ENCODE measurements around the gene MAP2K1. TPM values are rescaled to one million over a fixed set of nuclear protein-coding genes. Genes with fewer than 3 reads are reported as not detected.

Gene MAP2K1
- total and polyA plus RNA-seq, 9 of the 15 experiments (the other 6 are each of a cell fraction or from before 2014, with no cell fraction given): 7.5 to 58.3 (median 30.0) TPM

DNA sequence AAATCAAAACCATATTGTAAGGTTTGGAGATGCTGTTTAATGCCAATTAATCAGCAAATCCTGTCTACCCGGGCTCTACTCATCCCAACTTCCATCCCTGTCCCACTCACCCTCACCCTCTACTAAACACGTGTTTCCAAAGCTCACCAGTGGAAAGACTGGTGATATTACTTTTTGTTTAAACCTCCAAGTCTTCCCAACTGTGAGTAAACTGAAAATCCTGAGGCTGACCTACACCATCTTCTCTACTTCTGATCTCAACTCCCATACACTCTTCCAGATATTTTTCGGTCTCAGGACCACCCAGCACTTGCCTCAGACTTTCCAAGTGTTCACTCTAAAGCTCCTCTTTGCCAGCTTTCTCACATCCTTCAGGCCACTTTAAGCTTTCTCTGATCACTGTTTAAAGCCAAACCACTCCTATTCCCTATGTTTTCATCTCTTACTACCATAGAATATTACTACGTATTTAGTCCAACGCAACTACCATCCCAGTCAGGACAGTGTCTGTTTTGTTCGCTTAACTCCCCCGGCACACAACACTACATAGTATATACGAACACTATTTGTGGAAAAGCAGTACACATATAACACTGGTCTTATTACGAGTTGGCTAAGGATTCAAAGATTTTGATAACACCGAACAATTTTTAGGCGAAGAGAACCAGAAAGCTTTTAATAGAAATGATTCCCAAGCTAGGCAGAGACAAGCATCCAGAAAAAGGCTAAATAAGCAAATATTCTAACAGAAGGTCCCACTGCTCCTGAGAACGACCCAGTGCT lies 117.3 kb downstream of the MAP2K1 start:
- FAIRE-seq: no peak
- TF ChIP-seq CHD1 (IDR thresholded peaks at IDR 0.05; ENCODE audit: low read length) (peak; percentile 61), MXI1 (IDR thresholded peaks at IDR 0.05; ENCODE audit: low read depth, low read length) (peak; percentile 17; the same call in 1 of the 2 replicates), LARP7 (IDR thresholded peaks at IDR 0.05) (peak; percentile 68; the same call in 1 of the 2 replicates), ZNF232 (CRISPR knock-in tag; IDR thresholded peaks at IDR 0.05) (0 out of 2 replicates have a peak, but pooled peaks have one; percentile 37), RFX7 (CRISPR knock-in tag; IDR thresholded peaks at IDR 0.05) (0 out of 2 replicates have a peak, but pooled peaks have one; percentile 35), HDAC1 (IDR thresholded peaks at IDR 0.05) (peak in 1 of 2 experiments; percentile 51; a peak in 1 of 4 replicates), MAFF (IDR thresholded peaks at IDR 0.05; ENCODE audit: low read length) (peak; percentile 47), LCOR (CRISPR knock-in tag; IDR thresholded peaks at IDR 0.05) (peak; percentile 12; the same call in 1 of the 2 replicates), FOXP1 (CRISPR knock-in tag; IDR thresholded peaks at IDR 0.05) (no peak), IFI16 (CRISPR knock-in tag; IDR thresholded peaks at IDR 0.05) (no peak), ARID2 (IDR thresholded peaks at IDR 0.05) (peak; percentile 13; the same call in 1 of the 2 replicates), MAZ (CRISPR knock-in tag; conservative IDR thresholded peaks at IDR 0.05 in 1 of 2, IDR thresholded peaks at IDR 0.05 in 1 of 2) (0 out of 4 replicates have a peak, but pooled peaks of 1 of the 2 experiments have one; percentile 11), PTBP1 (IDR thresholded peaks at IDR 0.05; ENCODE audit: low read depth, low read length) (0 out of 2 replicates have a peak, but pooled peaks have one; percentile 4), SIN3A (IDR thresholded peaks at IDR 0.05; ENCODE audit: borderline replicate concordance in 2 of 2, control insufficient read depth in 1 of 2, low read depth in 2 of 2, low read length in 2 of 2) (peak in 1 of 2 experiments; percentile 64; a peak in 1 of 4 replicates), ZNF316 (IDR thresholded peaks at IDR 0.05) (peak; percentile 74; the same call in 1 of the 2 replicates)
- TF ChIP-seq, protein P1, sequence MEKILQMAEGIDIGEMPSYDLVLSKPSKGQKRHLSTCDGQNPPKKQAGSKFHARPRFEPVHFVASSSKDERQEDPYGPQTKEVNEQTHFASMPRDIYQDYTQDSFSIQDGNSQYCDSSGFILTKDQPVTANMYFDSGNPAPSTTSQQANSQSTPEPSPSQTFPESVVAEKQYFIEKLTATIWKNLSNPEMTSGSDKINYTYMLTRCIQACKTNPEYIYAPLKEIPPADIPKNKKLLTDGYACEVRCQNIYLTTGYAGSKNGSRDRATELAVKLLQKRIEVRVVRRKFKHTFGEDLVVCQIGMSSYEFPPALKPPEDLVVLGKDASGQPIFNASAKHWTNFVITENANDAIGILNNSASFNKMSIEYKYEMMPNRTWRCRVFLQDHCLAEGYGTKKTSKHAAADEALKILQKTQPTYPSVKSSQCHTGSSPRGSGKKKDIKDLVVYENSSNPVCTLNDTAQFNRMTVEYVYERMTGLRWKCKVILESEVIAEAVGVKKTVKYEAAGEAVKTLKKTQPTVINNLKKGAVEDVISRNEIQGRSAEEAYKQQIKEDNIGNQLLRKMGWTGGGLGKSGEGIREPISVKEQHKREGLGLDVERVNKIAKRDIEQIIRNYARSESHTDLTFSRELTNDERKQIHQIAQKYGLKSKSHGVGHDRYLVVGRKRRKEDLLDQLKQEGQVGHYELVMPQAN (IDR thresholded peaks at IDR 0.05; ENCODE audit: borderline replicate concordance): peak; percentile 35
- TF ChIP-seq, protein P2, sequence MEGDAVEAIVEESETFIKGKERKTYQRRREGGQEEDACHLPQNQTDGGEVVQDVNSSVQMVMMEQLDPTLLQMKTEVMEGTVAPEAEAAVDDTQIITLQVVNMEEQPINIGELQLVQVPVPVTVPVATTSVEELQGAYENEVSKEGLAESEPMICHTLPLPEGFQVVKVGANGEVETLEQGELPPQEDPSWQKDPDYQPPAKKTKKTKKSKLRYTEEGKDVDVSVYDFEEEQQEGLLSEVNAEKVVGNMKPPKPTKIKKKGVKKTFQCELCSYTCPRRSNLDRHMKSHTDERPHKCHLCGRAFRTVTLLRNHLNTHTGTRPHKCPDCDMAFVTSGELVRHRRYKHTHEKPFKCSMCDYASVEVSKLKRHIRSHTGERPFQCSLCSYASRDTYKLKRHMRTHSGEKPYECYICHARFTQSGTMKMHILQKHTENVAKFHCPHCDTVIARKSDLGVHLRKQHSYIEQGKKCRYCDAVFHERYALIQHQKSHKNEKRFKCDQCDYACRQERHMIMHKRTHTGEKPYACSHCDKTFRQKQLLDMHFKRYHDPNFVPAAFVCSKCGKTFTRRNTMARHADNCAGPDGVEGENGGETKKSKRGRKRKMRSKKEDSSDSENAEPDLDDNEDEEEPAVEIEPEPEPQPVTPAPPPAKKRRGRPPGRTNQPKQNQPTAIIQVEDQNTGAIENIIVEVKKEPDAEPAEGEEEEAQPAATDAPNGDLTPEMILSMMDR (IDR thresholded peaks at IDR 0.05 in 2 of 3, conservative IDR thresholded peaks at IDR 0.05 in 1 of 3; ENCODE audit: insufficient read depth in 2 of 3, low read depth in 1 of 3, low read length in 3 of 3): no peak

More for the DNA sequence above, 117.3 kb downstream of the MAP2K1 start:
- ATAC-seq (peak; percentile 7; the same call in 2 of the 3 replicates), DNase-seq (ENCODE audit: extremely low read depth in 1 of 4, low spot score in 3 of 4) (peak in 2 of 4 experiments; percentile 26 to 32)
- peaks cover 16 to 19% of the 10 kb centered on the region in 2 experiments for H3K4me1 ChIP-seq (replicated peaks in 1 of 2; ENCODE audit: control insufficient read depth in 2 of 2, insufficient read depth in 2 of 2, low read length in 2 of 2)
- peaks cover 87% of the 10 kb centered on the region for H3K79me2 ChIP-seq (ENCODE audit: control insufficient read depth, insufficient read depth, low read length)
- TSS peak; percentile 46 for BruUV-seq (replicated peaks)
- peaks cover 52% of the 10 kb centered on the region for H3K36me3 ChIP-seq (ENCODE audit: control insufficient read depth, insufficient read depth, low read length)
- WGBS (ENCODE audit: insufficient coverage, low coverage, missing lambda C conversion rate): 0% methylated on average over 12 of the region's 12 CpGs
- no peaks in the 10 kb centered on the region for H3K9me1 ChIP-seq (ENCODE audit: control insufficient read depth, insufficient read depth, low read length)
- H3K9me3 ChIP-seq (replicated peaks; ENCODE audit: control insufficient read depth, insufficient read depth, low read depth, low read length): no peaks in the 10 kb centered on the region
- in situ Hi-C loops (cut with MboI): no loop called here
- peaks cover 28% of the 10 kb centered on the region for H4K20me1 ChIP-seq (replicated peaks; ENCODE audit: control insufficient read depth, insufficient read depth, low read length)
- peak overlapping the region; percentile 97 to 98 for H3K9ac ChIP-seq (ENCODE audit: insufficient read depth in 1 of 2, low read depth in 2 of 2, low read length in 2 of 2)
- intact Hi-C loops (cut with micrococcal nuclease): no loop called here
- peak overlapping the region; percentile 97 for H3K27ac ChIP-seq (ENCODE audit: extremely low read depth, low read depth, low read length)
- H3K4me3 ChIP-seq: peak overlapping the region; percentile 71
- ChIA-PET CTCF (ENCODE audit: low intra/inter-chr PET ratio) (no interaction called here), POLR2A (interaction anchor here (0.6 to 2.9 kb wide), 8 partner anchors 12 to 1626 kb away, joined by 3 to 8 read pairs (median 3); partner anchors contain the start of gene LCTL)
- H2AFZ ChIP-seq (ENCODE audit: low read depth, low read length): no peak overlapping the region
- no peaks in the 10 kb centered on the region for H3K27me3 ChIP-seq (ENCODE audit: control insufficient read depth in 2 of 2, insufficient read depth in 2 of 2, low read length in 2 of 2)
- peak overlapping the region; percentile 97 for H3K4me2 ChIP-seq (ENCODE audit: insufficient read depth, low read length)
